HepG2 (cell line): ENCODE results near the gene TSSK6. TPM values are rescaled to one million over a fixed set of nuclear protein-coding genes. Genes with fewer than 3 reads are reported as not detected.

ENCODE experiments used
- ATAC-seq: fragments of 200-7000 bp; cut with Tn5 transposase; 3 replicates; pipeline ENCODE4 v1.9.1; 2020; ENCODE audit warnings: mild to moderate bottlenecking, moderate library complexity
- BruUV-seq: library from RNA; stranded (reverse); fragments of 400-500 nt; replicated peaks from 2 replicates; lab custom pipeline; 2021; lab: Mats Ljungman, UMichigan
- CTCF ChIA-PET: fragments of 300-600 bp; formaldehyde crosslinking; extraction: SDS; loops from one replicate; lab custom pipeline; 2021; ENCODE audit warnings: low total read pairs, inconsistent platforms, low intra/inter-chr PET ratio; lab: Yijun Ruan, JAX
- POLR2A ChIA-PET: fragments of 350-600 bp; sonication (Branson Sonifier 250); formaldehyde crosslinking; loops from one replicate; lab custom pipeline; 2020; ENCODE audit warnings: antibody characterized with exemption, inconsistent platforms; lab: Yijun Ruan, JAX
- DNase-seq: peaks from one replicate; pipeline ENCODE4 v3.0.0-alpha.2; 2015; ENCODE audit warnings: low spot score
- FAIRE-seq: peaks from 3 replicates; lab custom pipeline; 2011; peaks lifted over from hg19 to GRCh38; lab: Jason Lieb, UNC
- H2AFZ ChIP-seq: one replicate; pipeline ENCODE4 v1.6.1; 2011; ENCODE audit warnings: low read length, inconsistent platforms
- H3K27ac ChIP-seq: fragments of 300-600 bp; 3 replicates; pipeline ENCODE4 v1.8.0; 2011; ENCODE audit warnings: mixed run types, mild to moderate bottlenecking, mixed read lengths, low read length, inconsistent platforms; ENCODE audit not compliant: insufficient read depth; ENCODE audit errors: extremely low read length
- H3K27me3 ChIP-seq, 2 experiments: fragments of 200-600 bp in 1 of 2; 2 replicates in 1 of 2; 3 replicates in 1 of 2; pipeline versions ENCODE4 v1.6.0 to v1.8.0; 2011; ENCODE audit warnings: low read length in 2 of 2, mild to moderate bottlenecking in 2 of 2, moderate library complexity in 2 of 2, inconsistent platforms in 1 of 2; ENCODE audit not compliant: insufficient read depth in 2 of 2, control insufficient read depth in 1 of 2
- H3K36me3 ChIP-seq, 2 experiments: fragments of 200-600 bp in 1 of 2; replicated peaks in 1 of 2; 2 replicates in 1 of 2; 3 replicates in 1 of 2; pipeline versions ENCODE4 v1.5.1 to v1.8.0; 2011; ENCODE audit warnings: low read length in 2 of 2, inconsistent platforms in 1 of 2; ENCODE audit not compliant: insufficient read depth in 2 of 2, control insufficient read depth in 1 of 2
- H3K4me1 ChIP-seq: 2 replicates; pipeline ENCODE4 v1.5.1; 2012; ENCODE audit warnings: low read length, inconsistent platforms; ENCODE audit not compliant: insufficient read depth
- H3K4me2 ChIP-seq: 2 replicates; pipeline ENCODE4 v1.6.0; 2011; ENCODE audit warnings: low read depth, low read length, inconsistent platforms
- H3K4me3 ChIP-seq, 3 experiments: fragments of 200-600 bp in 1 of 3; sonication (generic), shearing (Covaris generic) in 1 of 3; replicated peaks in 1 of 3; 2 replicates each; pipeline ENCODE4 v1.5.1; 2011 to 2016; ENCODE audit warnings: low read length in 3 of 3, inconsistent platforms in 2 of 3, low read depth in 2 of 3, mild to moderate bottlenecking in 2 of 3, control low read depth in 1 of 3, mixed read lengths in 1 of 3; ENCODE audit not compliant: insufficient read depth in 1 of 3
- H3K79me2 ChIP-seq: one replicate; pipeline ENCODE4 v1.6.1; 2011; ENCODE audit warnings: low read length, inconsistent platforms; ENCODE audit not compliant: insufficient read depth
- H3K9ac ChIP-seq: 2 replicates; pipeline ENCODE4 v1.6.0; 2011; ENCODE audit warnings: mild to moderate bottlenecking, low read depth, low read length, inconsistent platforms; ENCODE audit not compliant: insufficient read depth
- H3K9me3 ChIP-seq: 2 replicates; pipeline ENCODE4 v1.5.1; 2012; ENCODE audit warnings: mild to moderate bottlenecking, low read length
- H4K20me1 ChIP-seq: 2 replicates; pipeline ENCODE4 v1.6.0; 2011; ENCODE audit warnings: inconsistent platforms, mild to moderate bottlenecking, low read length, moderate library complexity; ENCODE audit not compliant: insufficient read depth
- AGO2 ChIP-seq: fragments of 200-400 bp; formaldehyde crosslinking; optimal IDR thresholded peaks from 2 replicates; pipeline ENCODE3; 2017; ENCODE audit warnings: mild to moderate bottlenecking, low read depth, low read length, moderate library complexity
- MZF1 ChIP-seq: sonication (generic); formaldehyde crosslinking; IDR thresholded peaks from 2 replicates; pipeline ENCODE4 v1.8.1; 2023; ENCODE audit warnings: mild to moderate bottlenecking, missing genetic modification reagents, borderline replicate concordance
- PATZ1 ChIP-seq: sonication (generic); formaldehyde crosslinking; IDR thresholded peaks from 2 replicates; pipeline ENCODE4 v1.4.0; 2020; ENCODE audit warnings: missing genetic modification reagents
- PITX1 ChIP-seq: sonication (generic); formaldehyde crosslinking; IDR thresholded peaks from 2 replicates; pipeline ENCODE4 v1.5.1; 2020; ENCODE audit warnings: mild to moderate bottlenecking, missing genetic modification reagents
- RARA ChIP-seq: IDR thresholded peaks from 2 replicates; pipeline ENCODE4 v1.6.1; 2016; ENCODE audit warnings: missing genetic modification reagents, missing compliant biosample characterization
- RBFOX2 ChIP-seq: fragments of 200-400 bp; formaldehyde crosslinking; IDR thresholded peaks from 2 replicates; pipeline ENCODE4 v1.6.1; 2017; ENCODE audit warnings: low read depth, mild to moderate bottlenecking, low read length
- ZNF597 ChIP-seq: sonication (generic); formaldehyde crosslinking; IDR thresholded peaks from 2 replicates; pipeline ENCODE4 v1.5.0; 2020; ENCODE audit warnings: missing genetic modification reagents
- WGBS: methylation state at CpG from one replicate; pipeline ENCODE4 v1.1.6; 2017; ENCODE audit warnings: low lambda C conversion rate; 5-methylcytosine and 5-hydroxymethylcytosine counted together
- in situ Hi-C: cut with HindIII; loops from 2 replicates; pipeline ENCODE4 v1.10.0; 2017; ENCODE audit warnings: low pct_unique_long_range_greater_than_20kb; ENCODE audit not compliant: extremely low pct_ligation_motif_present
- intact Hi-C: fragments of 100-400 bp; cut with micrococcal nuclease; formaldehyde crosslinking; loops from one replicate; pipeline ENCODE4 v1.10.0; 2022; ENCODE audit not compliant: unreplicated experiment
- polyA plus RNA-seq, 8 experiments: library from polyadenylated mRNA; depleted of rRNA in 3 of 8; stranded (reverse) in 7 of 8; unstranded in 1 of 8; fragments of >200 nt; fragmentation: Illumina TruSeq in 4 of 8; extraction: Trizol in 4 of 8; gene quantifications; 2 replicates each; pipeline versions ENCODE4 v1.2.1 to v1.2.3, GENCODE V29; 2011 to 2016; ENCODE audit warnings: low read depth in 4 of 8, missing spikeins in 1 of 8, mixed read lengths in 1 of 8; ENCODE audit not compliant: insufficient read depth in 1 of 8
- total RNA-seq, 5 experiments: library from RNA; depleted of rRNA; stranded (reverse); fragments of >200 nt; fragmentation: Illumina TruSeq; extraction: Trizol; gene quantifications; 2 replicates each; pipeline ENCODE4 v1.2.3, GENCODE V29; 2016; ENCODE audit warnings: low read depth in 1 of 5
- TF ChIP-seq, protein P1 (sequence below): IDR thresholded peaks from 2 replicates; pipeline ENCODE4 v1.4.0; 2020; ENCODE audit warnings: mild to moderate bottlenecking, missing genetic modification reagents
- TF ChIP-seq, protein P2 (sequence below): sonication (generic); formaldehyde crosslinking; IDR thresholded peaks from 2 replicates; pipeline ENCODE4 v1.5.0; 2020; ENCODE audit warnings: mild to moderate bottlenecking, low read depth, missing genetic modification reagents, borderline replicate concordance

TSSK6 gene
- total and polyA plus RNA-seq, 2 of the 13 experiments (the other 11 are each of a cell fraction or from before 2014, with no cell fraction given), result 0.71 to 1.2 TPM

- DNase-seq, result no peak
- TF ChIP-seq ZNF597 (CRISPR knock-in tag) (no peak), RARA (CRISPR knock-in tag) (no peak), RBFOX2 (peak; percentile 44; the same call in 1 of the 2 replicates), PITX1 (CRISPR knock-in tag) (no peak), AGO2 (peak; percentile 75), PATZ1 (CRISPR knock-in tag) (no peak), MZF1 (CRISPR knock-in tag) (no peak)
- TF ChIP-seq, protein P1, sequence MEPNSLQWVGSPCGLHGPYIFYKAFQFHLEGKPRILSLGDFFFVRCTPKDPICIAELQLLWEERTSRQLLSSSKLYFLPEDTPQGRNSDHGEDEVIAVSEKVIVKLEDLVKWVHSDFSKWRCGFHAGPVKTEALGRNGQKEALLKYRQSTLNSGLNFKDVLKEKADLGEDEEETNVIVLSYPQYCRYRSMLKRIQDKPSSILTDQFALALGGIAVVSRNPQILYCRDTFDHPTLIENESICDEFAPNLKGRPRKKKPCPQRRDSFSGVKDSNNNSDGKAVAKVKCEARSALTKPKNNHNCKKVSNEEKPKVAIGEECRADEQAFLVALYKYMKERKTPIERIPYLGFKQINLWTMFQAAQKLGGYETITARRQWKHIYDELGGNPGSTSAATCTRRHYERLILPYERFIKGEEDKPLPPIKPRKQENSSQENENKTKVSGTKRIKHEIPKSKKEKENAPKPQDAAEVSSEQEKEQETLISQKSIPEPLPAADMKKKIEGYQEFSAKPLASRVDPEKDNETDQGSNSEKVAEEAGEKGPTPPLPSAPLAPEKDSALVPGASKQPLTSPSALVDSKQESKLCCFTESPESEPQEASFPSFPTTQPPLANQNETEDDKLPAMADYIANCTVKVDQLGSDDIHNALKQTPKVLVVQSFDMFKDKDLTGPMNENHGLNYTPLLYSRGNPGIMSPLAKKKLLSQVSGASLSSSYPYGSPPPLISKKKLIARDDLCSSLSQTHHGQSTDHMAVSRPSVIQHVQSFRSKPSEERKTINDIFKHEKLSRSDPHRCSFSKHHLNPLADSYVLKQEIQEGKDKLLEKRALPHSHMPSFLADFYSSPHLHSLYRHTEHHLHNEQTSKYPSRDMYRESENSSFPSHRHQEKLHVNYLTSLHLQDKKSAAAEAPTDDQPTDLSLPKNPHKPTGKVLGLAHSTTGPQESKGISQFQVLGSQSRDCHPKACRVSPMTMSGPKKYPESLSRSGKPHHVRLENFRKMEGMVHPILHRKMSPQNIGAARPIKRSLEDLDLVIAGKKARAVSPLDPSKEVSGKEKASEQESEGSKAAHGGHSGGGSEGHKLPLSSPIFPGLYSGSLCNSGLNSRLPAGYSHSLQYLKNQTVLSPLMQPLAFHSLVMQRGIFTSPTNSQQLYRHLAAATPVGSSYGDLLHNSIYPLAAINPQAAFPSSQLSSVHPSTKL, result no peak
- TF ChIP-seq, protein P2, sequence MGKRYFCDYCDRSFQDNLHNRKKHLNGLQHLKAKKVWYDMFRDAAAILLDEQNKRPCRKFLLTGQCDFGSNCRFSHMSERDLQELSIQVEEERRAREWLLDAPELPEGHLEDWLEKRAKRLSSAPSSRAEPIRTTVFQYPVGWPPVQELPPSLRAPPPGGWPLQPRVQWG, result no peak
Measured at GRCh38 chr19:19528721-19529490, 13.6 kb upstream of the TSSK6 start, which contains the start of gene YJEFN3. Gene YJEFN3, plus strand, starts transcription at chr19:19528911. Its CDS starts 22 bp downstream, at chr19:19528933.

More at GRCh38 chr19:19528721-19529490, 13.6 kb upstream of the TSSK6 start, which contains the start of gene YJEFN3:
- peaks cover 5% of the 10 kb centered on the region; the same call in 1 of the 2 replicates for H4K20me1 ChIP-seq
- ChIA-PET CTCF (no interaction called here), POLR2A (no interaction called here)
- no peak within 1 kb of the TSS for H2AFZ ChIP-seq
- H3K27ac ChIP-seq, result no peak within 1 kb of the TSS
- in situ Hi-C loops, result loop anchor here (25.0 kb wide), 1 partner anchor 433 kb away; no protein-coding TSS in a partner anchor
- H3K4me1 ChIP-seq, result peaks cover 4% of the 10 kb centered on the region; the same call in 1 of the 2 replicates
- FAIRE-seq (no peak), ATAC-seq (no peak)
- 97% methylated on average over 34 of the region's 50 CpGs for WGBS
- H3K27me3 ChIP-seq, result no peaks in the 10 kb centered on the region
- intact Hi-C loops, result no loop called here
- H3K79me2 ChIP-seq, result peaks cover 1% of the 10 kb centered on the region
- BruUV-seq, result no TSS peak
- H3K9ac ChIP-seq, result no peak within 1 kb of the TSS
- no peak within 1 kb of the TSS for H3K4me2 ChIP-seq
- peaks cover 6 to 24% of the 10 kb centered on the region in 2 experiments; a peak in 3 of 5 replicates for H3K36me3 ChIP-seq
- no peak within 1 kb of the TSS for H3K4me3 ChIP-seq
- no peaks in the 10 kb centered on the region for H3K9me3 ChIP-seq
